PC-3 (cell line): ENCODE measurements around the gene FASN.

Source experiments
- EZH2 ChIP-seq: fragments of 300-600 bp; sonication (generic); IDR thresholded peaks from one replicate; pipeline ENCODE4 v1.6.1; 2017; ENCODE audit warnings: antibody characterized with exemption, mild to moderate bottlenecking, low read length; ENCODE audit not compliant: unreplicated experiment
- TF ChIP-seq, protein P1 (sequence below): fragments of 300-600 bp; sonication (generic); conservative IDR thresholded peaks from 2 replicates; pipeline ENCODE4 v1.5.1; 2017; ENCODE audit warnings: antibody characterized with exemption, low read depth, mild to moderate bottlenecking, low read length

DNA sequence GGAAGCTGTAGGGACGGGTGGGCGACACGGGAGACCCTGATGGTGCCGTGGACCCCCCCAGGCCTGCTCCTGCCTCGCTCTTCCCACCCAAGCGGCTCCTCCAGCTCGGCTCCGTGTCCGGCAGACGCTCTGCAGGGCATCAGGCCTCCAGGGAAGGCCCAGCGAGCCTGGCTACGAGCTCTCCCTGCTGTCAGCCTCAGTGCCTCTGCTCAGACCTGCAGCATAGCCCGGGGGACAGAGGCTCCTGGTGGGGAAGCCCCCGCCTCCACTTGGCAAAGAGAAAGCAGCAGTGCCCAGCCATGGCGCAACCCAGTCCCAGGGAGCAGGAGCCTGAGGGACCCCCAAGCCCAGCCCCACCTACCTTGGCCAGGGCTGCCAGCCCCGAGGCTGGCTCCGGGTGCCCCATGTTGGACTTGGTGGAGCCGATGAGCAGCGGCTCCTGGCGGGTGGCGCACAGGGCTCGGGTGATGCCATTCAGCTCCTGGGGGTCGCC lies 5.9 kb downstream of the FASN start:
- TF ChIP-seq, protein P1, sequence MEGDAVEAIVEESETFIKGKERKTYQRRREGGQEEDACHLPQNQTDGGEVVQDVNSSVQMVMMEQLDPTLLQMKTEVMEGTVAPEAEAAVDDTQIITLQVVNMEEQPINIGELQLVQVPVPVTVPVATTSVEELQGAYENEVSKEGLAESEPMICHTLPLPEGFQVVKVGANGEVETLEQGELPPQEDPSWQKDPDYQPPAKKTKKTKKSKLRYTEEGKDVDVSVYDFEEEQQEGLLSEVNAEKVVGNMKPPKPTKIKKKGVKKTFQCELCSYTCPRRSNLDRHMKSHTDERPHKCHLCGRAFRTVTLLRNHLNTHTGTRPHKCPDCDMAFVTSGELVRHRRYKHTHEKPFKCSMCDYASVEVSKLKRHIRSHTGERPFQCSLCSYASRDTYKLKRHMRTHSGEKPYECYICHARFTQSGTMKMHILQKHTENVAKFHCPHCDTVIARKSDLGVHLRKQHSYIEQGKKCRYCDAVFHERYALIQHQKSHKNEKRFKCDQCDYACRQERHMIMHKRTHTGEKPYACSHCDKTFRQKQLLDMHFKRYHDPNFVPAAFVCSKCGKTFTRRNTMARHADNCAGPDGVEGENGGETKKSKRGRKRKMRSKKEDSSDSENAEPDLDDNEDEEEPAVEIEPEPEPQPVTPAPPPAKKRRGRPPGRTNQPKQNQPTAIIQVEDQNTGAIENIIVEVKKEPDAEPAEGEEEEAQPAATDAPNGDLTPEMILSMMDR: no peak
- TF ChIP-seq EZH2: no peak
